ENCODE data around the gene RP9.
"Not testable (repeated sequence)": the region's sequence is repeated elsewhere in the genome, so short reads cannot be mapped to it uniquely, and the experiment has no call there.

RP9 gene

DNA sequence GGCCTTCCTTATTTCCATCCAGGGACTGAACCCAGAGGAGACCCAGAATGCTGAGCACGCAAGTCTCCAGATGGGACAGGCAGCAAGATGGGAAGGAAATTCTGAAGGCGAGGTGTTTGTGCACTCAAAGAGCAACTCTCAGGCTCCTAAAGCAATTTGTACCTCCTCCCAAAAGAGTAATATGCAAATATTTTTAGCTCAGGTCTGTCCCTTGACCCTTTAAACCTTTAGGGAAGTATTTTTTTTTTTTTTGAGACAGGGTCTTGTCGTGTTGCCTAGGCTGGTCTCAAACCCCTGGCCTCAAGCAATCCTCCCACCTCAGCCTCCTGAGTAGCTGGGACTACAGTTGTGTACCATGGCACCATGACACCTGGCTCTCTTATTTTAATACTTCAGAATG is 8.4 kb downstream of the RP9 start:
- no peak for DNase-seq

GRCh38 chr7:33099154-33099940 is 9.9 kb downstream of the RP9 start:
- no peak for DNase-seq

DNA sequence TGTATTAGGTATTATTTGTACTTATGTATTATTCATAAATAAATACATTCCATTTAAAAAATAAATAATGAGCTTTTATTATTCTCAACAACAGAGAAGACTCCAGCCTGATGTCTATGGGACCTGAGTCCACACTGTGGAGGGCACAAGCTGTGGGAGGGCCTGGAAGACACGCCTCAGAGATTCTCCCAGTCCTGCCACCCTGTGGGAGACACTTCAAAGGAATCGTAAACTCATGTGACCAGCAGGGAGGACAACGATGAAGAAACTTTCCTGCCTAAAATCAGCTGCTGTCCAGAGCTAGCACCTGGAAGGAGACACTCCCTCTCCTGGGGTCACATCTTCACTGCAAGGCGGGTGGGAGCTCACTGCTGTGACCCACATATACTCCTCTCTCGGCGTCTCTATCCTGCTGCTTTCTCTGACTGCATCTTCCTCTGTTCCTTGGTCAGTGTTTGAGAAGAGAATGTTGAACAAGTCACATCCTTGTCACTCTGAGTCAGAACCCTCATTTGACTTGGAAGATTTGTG is 14.4 kb downstream of the RP9 start:
- not testable (repeated sequence) for DNase-seq

- no peak for DNase-seq
Observed at GRCh38 chr7:33093266-33093665, 15.9 kb downstream of the RP9 start.

DNA sequence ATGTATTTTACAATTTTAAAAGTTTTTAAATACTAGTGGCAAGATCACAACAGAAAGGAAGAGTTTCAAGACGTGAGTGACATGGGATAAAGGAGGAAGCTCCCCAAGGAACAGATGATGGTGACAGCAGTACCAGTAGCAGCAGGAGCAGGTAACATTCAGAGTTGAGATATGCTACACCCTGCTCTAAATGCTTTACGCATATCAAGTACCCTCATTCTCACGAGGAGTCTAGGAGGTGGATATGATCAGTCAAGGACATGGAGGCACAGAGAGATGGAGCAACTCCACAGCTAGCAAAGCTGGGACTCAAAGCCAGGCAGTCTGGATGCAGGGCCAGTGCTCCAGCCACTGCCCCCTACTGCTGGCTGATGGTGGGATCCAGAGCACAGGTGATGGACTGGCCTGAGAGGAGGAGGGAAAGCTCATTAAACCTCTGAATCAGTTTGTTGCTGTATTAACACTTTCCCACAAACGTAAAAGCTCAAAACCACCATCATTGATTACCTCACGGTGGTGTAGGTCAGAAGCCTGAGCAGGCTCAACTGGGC is 17.5 kb downstream of the RP9 start:
- DNase-seq, result no peak

GRCh38 chr7:33091111-33091531 is 18.1 kb downstream of the RP9 start:
- no peak for DNase-seq

DNA sequence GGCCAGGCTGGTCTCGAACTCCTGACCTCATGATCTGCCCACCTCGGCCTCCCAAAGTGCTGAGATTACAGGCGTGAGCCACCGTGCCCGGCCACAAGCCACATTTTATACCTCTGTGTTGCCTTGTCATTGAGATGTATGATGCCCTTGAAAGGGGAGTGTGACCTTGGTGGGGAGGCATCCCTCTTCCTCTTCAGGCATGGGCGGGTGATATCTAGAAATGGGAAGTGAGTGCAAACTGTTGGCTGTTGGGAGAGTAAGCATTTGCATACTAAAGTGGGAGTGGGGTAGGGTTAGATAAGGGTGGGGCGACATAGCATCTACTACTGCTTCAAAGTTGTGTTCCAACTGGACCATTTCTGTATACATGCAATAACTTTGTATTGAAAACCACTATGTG is 20.1 kb downstream of the RP9 start:
- no peak for DNase-seq

DNA sequence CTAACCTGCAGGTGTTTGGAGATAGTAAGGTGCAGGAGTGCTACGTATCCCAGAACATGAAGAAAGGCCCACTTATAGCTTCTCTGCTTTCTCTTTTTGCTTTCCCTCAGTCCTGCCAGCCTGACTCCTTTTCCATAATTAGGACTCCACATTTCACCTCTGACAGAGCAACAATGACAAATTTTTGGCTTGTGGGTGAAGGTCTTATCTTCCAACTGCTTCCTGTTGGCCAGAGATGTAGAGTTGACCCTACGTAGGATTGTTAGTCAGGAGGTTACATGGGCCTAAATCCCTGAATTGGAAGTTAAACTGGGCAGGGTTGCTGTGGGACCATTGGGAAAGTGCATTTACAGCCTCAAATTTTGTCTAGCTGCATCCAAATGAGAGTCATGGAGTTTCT is 21.3 kb downstream of the RP9 start:
- DNase-seq, result no peak

- no peak for DNase-seq
Observed at GRCh38 chr7:33087356-33087755, 21.8 kb downstream of the RP9 start.

DNA sequence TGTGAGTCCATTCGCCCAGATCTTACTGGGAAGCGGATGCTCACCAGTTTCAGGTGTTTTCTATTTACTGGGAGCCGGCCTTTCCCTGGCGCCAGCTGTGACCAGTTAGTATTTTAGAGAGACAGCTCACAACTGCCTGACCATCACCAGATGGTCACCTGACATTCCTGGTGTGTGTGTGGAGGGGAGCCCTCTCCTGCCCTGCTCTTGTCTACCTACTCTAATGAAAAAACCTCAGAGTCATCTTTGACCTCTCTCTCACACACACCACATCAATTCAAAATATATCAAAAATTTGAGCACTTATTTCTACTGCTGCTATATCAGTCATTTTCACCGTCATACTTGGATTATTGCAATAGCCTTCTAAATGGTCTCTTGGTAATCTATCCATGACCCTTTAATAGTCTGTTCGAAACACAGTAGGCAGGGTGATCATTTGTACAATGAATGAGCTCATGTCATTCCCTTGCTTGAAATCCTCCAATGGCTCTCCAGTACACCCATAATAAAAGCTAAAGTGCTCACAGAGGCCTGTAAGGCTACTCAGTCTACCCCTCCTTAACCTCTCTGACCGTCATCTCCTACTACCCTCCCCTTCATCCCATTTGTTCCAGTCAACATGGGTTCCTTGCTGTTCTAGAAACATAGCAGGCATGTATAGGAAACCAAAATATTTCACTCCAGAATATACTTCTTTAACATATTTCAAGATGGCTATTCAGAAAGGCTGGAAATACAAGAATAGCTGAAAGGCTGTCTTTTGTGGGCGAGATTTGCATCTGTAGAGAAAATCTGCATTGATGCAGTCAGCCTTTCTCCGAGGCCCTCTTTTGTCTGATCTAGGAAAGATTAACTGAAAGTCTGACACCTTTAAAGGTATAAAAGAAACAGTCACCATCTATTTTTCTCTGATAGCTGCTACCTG is 29.2 kb downstream of the RP9 start:
- DNase-seq, result no peak

DNA sequence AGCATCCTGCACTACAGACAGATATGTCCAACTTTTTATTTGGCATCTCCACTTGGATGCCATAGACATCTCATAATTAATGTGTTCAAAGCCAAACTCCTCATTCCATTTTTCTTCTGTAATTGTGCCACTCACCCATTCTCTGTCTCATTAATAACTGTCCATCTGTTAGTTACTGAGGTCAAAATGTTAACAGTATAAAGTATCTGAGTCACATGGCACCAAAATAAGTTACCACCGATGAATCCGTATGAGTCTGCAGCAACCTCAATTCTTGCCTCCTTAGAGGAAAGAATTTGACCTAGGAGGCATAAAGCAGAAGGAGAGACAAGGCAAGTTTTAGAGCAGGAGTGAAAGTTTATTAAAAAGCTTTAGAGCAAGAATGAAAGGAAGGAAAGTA is 30.1 kb downstream of the RP9 start:
- DNase-seq, result no peak

DNA sequence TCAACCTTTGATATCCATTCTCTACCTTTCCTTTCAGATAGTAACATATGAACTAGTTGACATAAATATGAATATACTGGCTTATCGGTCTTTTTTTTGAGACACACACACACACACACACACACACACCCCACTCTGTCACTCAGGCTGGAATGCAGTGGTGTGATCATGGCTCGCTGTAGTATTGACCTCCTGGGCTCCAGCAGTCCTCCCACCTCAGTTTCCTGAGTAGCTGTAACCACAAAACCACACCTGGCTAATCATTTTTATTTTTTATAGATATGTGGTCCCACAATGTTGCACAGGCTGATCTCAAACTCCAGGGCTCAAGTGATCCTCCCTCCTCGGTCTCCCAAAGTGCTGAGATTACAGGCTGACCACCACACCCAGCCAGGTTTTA is 32.5 kb downstream of the RP9 start:
- no peak for DNase-seq

GRCh38 chr7:33075818-33076518 is 33.2 kb downstream of the RP9 start:
- no peak for DNase-seq

GRCh38 chr7:33073243-33073642 is 36.0 kb downstream of the RP9 start:
- no peak for DNase-seq

DNA sequence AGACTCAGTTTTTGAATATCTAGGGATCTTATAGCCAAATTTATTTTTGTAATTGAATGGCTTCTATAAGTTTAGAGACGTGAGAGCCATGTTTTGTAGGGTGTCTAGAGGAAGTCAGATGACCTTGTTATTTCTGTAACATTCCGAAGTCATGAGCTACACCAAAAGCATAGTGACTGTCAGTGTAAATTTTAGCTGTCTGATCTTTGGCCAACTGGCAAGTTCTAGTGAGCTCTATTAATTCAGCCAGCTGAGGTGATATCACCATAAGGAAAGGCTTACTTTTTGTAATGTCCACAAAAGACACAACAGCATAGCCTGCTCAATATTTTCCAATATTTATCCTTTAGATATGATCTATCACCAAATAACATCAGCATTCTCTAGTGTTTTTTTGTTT is 36.7 kb downstream of the RP9 start:
- no peak for DNase-seq

DNA sequence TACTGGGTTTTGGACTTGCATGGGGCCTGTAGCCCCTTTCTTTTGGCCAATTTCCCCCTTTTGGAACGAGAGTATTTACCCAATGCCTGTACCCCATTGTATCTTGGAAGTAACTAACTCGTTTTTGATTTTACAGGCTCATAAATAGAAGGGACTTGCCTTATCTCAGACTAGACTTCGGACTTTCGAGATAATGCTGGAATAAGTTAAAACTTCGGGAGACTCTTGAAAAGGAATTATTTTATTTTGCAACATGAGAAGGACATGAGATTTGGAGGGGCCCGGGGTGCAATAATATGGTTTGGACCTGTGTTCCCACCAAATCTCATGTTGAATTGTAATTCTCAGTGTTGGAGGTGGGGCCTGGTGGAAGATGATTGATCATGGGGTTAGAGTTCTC is 38.4 kb downstream of the RP9 start:
- DNase-seq, result no peak

DNA sequence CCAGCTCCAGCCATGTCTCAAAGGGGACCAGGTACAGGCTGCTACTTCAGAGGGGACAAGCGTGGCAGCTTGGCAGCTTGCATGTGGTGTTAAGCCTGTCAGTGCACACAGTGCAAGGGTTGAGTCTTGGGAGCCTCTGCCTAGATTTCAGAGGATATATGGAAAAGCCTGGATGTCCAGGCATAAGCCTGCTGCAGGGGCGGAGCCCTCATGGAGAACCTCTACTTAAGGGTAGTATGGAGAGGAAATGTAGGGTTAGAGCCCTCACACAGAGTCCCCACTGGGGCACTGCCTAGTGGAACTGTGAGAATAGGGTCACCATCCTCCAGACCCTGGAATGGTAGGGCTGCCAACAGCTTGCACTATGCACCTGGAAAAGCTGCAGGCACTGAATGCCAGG is 38.9 kb downstream of the RP9 start:
- no peak for DNase-seq

DNA sequence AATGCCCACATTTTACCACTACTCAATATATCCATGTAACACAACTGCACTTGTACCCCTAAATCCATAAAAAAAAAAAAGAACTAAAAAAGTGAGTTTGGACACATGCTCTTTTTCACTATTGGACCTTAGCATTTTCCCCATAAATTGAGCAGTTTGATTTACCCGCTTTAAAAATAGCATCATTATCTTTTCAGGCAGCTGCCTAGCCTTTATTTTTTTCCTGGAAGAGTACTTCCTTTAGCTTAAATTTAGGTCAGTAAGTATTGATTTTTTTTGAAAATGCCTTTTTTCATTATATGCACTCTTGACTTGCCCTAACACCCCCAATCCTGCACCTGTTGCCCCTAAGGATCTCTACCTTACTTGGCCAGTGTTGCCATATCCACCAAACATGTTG is 41.3 kb downstream of the RP9 start:
- no peak for DNase-seq

DNA sequence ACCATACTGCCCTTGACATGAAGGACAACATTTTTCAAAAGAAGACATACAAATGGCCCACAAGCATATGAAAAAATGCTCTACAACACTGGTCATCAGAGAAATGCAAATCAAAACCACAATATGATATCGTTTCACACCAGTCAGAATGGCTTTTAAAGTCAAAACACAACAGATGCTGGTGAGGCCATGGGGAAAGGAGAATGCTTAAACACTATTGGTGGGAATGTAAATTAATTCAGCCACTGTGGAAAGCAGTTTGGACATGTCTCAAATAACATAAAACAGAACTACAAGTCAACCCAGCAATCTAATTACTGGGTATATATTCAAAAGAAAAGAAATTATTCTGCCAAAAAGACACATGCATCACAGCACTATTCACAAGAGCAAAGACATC is 42.4 kb downstream of the RP9 start:
- DNase-seq, result no peak

DNA sequence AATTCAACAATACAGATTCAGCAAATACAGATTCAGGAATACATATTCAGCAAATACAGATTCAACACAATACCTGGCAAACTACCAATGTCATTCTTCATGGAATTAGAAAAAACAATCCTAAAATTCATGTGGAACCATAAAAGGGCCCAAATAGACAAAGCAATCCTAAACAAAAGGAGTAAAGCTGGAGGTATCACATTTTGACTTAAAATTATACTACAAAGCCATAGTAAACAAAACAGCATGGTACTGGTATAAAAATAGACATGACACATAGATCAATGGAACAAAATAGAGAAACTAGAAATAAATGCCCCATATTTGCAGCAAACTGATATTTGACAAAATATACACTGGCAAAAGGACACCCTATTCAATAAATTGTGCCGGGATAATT is 43.2 kb downstream of the RP9 start:
- DNase-seq, result no peak

GRCh38 chr7:33062782-33063443 is 46.3 kb downstream of the RP9 start:
- DNase-seq, result peak; percentile 92

- DNase-seq, result peak; percentile 31
Observed at GRCh38 chr7:33062023-33062781, 47.0 kb downstream of the RP9 start, which contains the start of gene NT5C3A. TSS of gene NT5C3A (minus strand) at chr7:33062776. CDS start at chr7:33062705, 71 bp downstream.
